Erythroblast (primary cell): ENCODE results near the gene TMEM108.

Experiments
- DNase-seq, 2 experiments: peaks; one replicate each; lab custom pipeline; 2025; lab: John Stamatoyannopoulos, UW
- GATA1 ChIP-seq: IDR thresholded peaks from 2 replicates; pipeline ENCODE4 v1.6.1; 2011; ENCODE audit warnings: low read depth, mild to moderate bottlenecking, control low read depth, low read length, moderate library complexity
- POLR2A ChIP-seq: IDR thresholded peaks from 2 replicates; pipeline ENCODE4 v1.6.1; 2011; ENCODE audit warnings: mild to moderate bottlenecking, low read length

TMEM108 gene

DNA sequence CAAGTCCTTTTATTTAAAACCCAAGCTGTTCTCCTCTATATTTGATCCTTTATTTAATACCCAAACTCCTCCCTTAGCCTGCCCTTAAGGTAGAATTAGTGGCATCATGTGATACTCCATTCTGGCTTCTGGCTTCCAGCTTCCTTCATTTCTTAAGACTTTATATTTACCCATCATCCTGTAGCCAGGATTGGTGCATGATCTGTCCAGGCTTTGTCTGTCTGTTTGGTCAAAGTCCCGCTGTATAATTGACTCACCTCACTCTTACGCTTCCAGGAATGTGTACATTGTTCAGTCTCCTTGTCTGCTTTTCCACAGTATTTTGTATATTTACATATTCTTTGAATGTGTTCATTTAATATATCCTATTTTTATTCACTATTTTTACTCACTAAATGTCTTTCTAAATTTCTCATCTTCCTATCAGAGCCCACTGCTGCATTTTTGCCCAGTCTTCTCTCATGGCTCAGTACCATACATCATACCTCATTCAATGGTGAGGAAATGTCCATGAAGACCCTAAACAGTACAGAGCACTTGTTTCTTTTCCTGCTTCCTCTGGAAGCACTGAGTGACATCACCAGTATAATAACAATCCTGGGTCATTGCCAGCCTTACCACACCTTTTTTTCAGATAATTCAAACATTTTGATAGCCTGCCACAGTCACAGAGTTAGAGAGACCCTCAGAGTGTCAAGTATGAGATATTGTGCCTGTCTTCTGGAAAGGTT is 31.5 kb downstream of the TMEM108 start:
- no peak for DNase-seq
- TF ChIP-seq GATA1 (no peak), POLR2A (no peak)

- no peak for TF ChIP-seq POLR2A
- TF ChIP-seq GATA1, result no peak
- DNase-seq, result no peak
Measured at GRCh38 chr3:133074977-133075376, 36.8 kb downstream of the TMEM108 start.

DNA sequence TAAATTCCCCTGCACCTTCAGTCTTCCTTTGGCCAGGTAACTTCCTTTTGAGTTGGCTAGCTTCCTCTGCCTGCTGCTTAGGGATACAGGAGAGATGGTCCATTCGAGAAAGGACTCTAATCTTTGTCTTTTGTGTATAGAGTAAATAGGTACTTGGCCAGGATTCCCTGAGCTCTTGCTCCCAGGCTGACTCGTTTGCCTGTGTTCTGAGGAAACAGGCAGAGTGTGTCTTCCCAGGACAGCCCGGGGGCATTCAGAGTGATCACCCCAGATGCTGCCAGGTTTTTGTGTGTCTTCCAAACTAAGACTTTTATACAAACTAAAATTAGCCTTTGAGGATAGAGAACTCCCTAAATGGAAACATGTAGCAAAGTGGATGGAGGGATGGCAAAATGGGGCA is 39.5 kb downstream of the TMEM108 start:
- TF ChIP-seq POLR2A (no peak), GATA1 (no peak)
- no peak for DNase-seq

DNA sequence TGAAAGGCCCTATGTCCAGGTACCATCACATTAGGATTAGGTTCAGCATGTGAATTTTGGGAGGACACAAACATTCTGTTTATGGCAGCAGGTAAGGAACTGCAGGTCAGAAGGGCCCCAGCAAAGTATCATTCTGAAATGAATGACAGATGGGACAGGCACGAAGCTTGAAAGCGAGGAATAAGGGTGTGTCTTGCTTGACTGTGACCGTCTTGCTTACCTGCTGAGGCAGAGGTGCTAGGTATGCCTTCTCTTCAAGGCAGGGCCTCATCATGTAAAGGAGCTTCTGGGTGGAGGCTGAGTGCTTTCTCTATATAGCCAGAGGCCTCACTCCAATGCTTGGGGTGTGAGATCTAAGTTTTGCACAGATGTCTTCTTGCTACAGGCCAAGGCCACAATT is 41.4 kb downstream of the TMEM108 start:
- DNase-seq, result no peak
- TF ChIP-seq GATA1 (no peak), POLR2A (no peak)

- DNase-seq, result no peak
- TF ChIP-seq GATA1 (no peak), POLR2A (no peak)
Measured at GRCh38 chr3:133081016-133081415, 42.8 kb downstream of the TMEM108 start.

GRCh38 chr3:133083395-133083794 is 45.2 kb downstream of the TMEM108 start:
- no peak for DNase-seq
- TF ChIP-seq GATA1 (no peak), POLR2A (no peak)

DNA sequence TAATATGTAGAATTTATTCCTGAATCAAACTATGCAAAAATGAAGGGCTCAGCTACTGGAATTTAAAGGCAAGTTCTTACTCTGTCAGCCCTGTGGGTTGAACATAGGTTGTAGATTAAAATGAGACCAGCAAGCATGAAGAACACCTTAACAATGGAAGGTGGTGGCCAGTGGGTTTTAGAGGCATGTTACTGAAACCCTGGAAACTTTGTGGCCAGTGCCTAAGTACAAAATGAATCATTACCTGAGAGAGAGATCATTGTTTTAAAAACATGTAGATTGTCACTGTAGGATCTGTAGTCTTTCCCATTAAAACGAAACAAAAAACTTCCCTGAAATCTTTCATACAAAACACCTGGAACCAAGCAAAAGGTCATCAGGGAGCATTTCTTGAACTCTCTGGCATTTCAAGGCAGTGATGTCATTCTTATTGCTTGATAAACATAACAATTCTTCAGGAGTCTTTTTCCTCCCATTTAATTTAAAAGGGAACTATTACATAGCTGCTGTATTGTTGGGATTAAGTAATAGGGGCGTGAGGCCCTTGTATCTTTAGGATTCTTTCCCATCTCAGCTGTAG is 51.8 kb downstream of the TMEM108 start:
- DNase-seq, result no peak
- TF ChIP-seq POLR2A (no peak), GATA1 (no peak)

DNA sequence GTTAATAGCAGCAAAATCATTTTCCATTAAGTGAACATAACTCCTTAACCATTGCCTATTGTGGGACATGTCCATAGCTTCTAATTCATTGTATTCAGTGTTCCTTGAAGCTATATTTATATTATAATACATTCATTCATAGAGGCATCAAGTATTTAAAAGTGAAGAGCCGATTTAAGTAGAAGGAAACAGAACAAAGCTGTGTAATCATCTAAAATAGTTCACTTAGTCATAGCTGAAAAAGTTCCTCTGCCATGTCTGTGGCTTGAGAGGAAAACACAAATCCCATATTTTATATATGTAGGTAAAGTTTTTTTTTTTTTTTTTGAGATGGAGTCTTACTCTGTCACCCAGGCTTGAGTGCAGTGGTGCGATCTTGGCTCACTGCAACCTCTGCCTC is 54.5 kb downstream of the TMEM108 start:
- no peak for DNase-seq
- TF ChIP-seq POLR2A (no peak), GATA1 (no peak)

DNA sequence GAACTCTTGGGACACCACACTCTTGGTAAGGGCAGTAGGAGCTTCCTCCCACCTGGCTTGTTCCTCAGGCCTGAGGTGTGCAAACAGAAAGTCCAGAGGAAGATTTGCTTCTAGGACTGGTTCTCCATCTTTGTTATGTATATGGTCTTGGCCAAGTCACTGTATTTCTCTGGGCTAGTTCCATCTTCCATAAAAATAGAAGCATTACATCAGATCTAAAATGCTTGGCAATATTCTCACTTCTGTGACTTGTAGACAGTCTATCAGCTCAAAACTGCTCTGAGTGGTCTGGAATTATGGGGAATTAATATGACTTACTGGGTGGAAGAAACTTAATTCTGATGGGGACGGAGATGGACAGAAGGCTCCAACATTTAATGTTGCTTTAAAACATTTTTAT is 55.2 kb downstream of the TMEM108 start:
- TF ChIP-seq POLR2A (no peak), GATA1 (no peak)
- DNase-seq, result no peak

GRCh38 chr3:133096900-133097613 is 58.9 kb downstream of the TMEM108 start:
- no peak for DNase-seq
- no peak for TF ChIP-seq POLR2A
- TF ChIP-seq GATA1, result no peak

- DNase-seq, result no peak
Measured at GRCh38 chr3:133103706-133104105, 65.5 kb downstream of the TMEM108 start.

GRCh38 chr3:133106169-133106568 is 68.0 kb downstream of the TMEM108 start:
- DNase-seq, result no peak
- no peak for TF ChIP-seq GATA1
- TF ChIP-seq POLR2A, result no peak

More at GRCh38 chr3:133103706-133104105, 65.5 kb downstream of the TMEM108 start:
- no peak for TF ChIP-seq POLR2A
- TF ChIP-seq GATA1, result no peak

DNA sequence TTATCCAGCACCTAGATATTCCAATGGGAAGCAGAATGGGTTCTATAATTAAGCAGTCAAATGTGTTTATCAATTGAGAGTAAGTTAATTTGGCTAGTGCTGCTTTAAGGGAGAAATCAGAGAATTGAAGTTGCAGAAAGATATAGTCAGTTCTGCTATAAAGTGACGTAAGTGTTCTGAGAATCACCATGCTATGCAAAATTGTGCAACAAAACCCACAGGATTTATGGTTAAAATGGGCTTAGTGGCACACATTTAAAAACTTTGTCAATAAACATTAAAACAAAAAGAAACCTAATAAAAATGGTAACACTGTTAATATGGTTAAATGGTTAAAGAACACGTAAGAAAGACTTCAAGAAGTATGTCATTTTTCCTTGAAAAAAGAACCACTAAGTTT is 74.5 kb downstream of the TMEM108 start:
- DNase-seq, result no peak
- TF ChIP-seq POLR2A (no peak), GATA1 (no peak)

- DNase-seq, result no peak
Measured at GRCh38 chr3:133113526-133113925, 75.3 kb downstream of the TMEM108 start.

More at GRCh38 chr3:133113526-133113925, 75.3 kb downstream of the TMEM108 start:
- no peak for TF ChIP-seq GATA1
- TF ChIP-seq POLR2A, result no peak
